ENCODE results near the gene ID3.

DNA sequence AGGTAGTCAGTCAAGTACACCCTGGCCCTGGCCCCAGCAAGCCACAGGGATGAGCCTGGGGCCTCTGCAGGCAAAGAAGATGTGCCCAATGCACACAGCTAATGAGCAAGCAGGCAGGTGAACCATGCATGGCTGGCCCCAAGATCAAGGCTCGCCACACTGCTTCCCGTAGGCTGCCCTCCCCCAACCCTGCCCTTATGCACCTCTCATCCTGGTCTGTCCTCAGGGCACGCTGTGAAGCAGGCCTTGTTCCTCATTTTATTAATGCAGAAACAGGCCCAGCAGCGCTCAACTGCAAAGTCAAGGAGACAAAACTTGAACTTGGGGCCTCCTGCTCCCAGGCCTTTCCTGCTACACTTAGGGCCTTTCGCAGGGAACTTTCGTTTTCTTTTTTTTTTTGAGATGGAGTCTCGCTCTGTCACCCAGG is 35.6 kb upstream of the ID3 start:
- no peak for TF ChIP-seq ZNF302 (tag by site-specific recombination; IDR thresholded peaks at IDR 0.05; ENCODE audit: low read depth)
- TF ChIP-seq, protein P1, sequence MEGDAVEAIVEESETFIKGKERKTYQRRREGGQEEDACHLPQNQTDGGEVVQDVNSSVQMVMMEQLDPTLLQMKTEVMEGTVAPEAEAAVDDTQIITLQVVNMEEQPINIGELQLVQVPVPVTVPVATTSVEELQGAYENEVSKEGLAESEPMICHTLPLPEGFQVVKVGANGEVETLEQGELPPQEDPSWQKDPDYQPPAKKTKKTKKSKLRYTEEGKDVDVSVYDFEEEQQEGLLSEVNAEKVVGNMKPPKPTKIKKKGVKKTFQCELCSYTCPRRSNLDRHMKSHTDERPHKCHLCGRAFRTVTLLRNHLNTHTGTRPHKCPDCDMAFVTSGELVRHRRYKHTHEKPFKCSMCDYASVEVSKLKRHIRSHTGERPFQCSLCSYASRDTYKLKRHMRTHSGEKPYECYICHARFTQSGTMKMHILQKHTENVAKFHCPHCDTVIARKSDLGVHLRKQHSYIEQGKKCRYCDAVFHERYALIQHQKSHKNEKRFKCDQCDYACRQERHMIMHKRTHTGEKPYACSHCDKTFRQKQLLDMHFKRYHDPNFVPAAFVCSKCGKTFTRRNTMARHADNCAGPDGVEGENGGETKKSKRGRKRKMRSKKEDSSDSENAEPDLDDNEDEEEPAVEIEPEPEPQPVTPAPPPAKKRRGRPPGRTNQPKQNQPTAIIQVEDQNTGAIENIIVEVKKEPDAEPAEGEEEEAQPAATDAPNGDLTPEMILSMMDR (tag by site-specific recombination; IDR thresholded peaks at IDR 0.05): no peak
- TF ChIP-seq, protein P2, sequence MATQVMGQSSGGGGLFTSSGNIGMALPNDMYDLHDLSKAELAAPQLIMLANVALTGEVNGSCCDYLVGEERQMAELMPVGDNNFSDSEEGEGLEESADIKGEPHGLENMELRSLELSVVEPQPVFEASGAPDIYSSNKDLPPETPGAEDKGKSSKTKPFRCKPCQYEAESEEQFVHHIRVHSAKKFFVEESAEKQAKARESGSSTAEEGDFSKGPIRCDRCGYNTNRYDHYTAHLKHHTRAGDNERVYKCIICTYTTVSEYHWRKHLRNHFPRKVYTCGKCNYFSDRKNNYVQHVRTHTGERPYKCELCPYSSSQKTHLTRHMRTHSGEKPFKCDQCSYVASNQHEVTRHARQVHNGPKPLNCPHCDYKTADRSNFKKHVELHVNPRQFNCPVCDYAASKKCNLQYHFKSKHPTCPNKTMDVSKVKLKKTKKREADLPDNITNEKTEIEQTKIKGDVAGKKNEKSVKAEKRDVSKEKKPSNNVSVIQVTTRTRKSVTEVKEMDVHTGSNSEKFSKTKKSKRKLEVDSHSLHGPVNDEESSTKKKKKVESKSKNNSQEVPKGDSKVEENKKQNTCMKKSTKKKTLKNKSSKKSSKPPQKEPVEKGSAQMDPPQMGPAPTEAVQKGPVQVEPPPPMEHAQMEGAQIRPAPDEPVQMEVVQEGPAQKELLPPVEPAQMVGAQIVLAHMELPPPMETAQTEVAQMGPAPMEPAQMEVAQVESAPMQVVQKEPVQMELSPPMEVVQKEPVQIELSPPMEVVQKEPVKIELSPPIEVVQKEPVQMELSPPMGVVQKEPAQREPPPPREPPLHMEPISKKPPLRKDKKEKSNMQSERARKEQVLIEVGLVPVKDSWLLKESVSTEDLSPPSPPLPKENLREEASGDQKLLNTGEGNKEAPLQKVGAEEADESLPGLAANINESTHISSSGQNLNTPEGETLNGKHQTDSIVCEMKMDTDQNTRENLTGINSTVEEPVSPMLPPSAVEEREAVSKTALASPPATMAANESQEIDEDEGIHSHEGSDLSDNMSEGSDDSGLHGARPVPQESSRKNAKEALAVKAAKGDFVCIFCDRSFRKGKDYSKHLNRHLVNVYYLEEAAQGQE (tag by site-specific recombination; IDR thresholded peaks at IDR 0.05): no peak

All from HEK293 (cell line).